PC-3 (cell line): ENCODE data around the gene VSTM2L.

Experiments used
- EZH2 ChIP-seq: fragments of 300-600 bp; sonication (generic); IDR thresholded peaks from one replicate; pipeline ENCODE4 v1.6.1; 2017; ENCODE audit warnings: antibody characterized with exemption, mild to moderate bottlenecking, low read length; ENCODE audit not compliant: unreplicated experiment
- EZH2phosphoT487 ChIP-seq: fragments of 300-600 bp; sonication (generic); IDR thresholded peaks from 2 replicates; pipeline ENCODE4 v1.6.1; 2018; ENCODE audit warnings: mild to moderate bottlenecking, antibody characterized with exemption, low read length, borderline replicate concordance
- TF ChIP-seq, protein P1 (sequence below): fragments of 300-600 bp; sonication (generic); conservative IDR thresholded peaks from 2 replicates; pipeline ENCODE4 v1.5.1; 2017; ENCODE audit warnings: antibody characterized with exemption, low read depth, mild to moderate bottlenecking, low read length

DNA sequence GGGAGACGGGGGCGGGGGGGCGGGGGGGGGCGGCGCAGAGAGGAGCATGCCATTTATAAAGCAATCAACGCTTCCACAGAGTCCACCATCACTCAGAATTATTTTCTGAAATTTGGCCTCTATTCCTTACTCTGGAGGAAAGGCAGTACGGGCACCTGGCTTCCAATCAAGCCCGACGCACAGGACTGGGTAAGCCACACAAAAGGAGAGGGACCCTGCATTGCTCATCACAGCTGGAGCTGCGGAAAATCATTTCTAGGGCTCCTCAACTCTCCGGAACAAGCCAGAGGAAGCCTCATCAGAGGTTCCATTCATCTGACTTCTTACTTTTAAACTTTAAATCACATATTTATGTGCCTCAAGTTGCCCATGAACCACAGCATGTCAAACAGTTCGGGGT, 74.4 kb downstream of the VSTM2L start:
- TF ChIP-seq, protein P1, sequence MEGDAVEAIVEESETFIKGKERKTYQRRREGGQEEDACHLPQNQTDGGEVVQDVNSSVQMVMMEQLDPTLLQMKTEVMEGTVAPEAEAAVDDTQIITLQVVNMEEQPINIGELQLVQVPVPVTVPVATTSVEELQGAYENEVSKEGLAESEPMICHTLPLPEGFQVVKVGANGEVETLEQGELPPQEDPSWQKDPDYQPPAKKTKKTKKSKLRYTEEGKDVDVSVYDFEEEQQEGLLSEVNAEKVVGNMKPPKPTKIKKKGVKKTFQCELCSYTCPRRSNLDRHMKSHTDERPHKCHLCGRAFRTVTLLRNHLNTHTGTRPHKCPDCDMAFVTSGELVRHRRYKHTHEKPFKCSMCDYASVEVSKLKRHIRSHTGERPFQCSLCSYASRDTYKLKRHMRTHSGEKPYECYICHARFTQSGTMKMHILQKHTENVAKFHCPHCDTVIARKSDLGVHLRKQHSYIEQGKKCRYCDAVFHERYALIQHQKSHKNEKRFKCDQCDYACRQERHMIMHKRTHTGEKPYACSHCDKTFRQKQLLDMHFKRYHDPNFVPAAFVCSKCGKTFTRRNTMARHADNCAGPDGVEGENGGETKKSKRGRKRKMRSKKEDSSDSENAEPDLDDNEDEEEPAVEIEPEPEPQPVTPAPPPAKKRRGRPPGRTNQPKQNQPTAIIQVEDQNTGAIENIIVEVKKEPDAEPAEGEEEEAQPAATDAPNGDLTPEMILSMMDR = no peak
- TF ChIP-seq EZH2 (no peak), EZH2phosphoT487 (no peak)
